DND-41 (cell line): ENCODE data around the gene TBC1D5.

Source experiments
- CTCF ChIP-seq: IDR thresholded peaks from 2 replicates; pipeline ENCODE4 v1.5.1; 2012; ENCODE audit warnings: borderline replicate concordance, low read length, moderate library complexity, mild to moderate bottlenecking; ENCODE audit not compliant: poor library complexity, severe bottlenecking; ENCODE audit errors: extremely low read depth
- EZH2 ChIP-seq: IDR thresholded peaks from 3 replicates; pipeline ENCODE4 v1.6.1; 2012; ENCODE audit warnings: borderline replicate concordance, low read depth, mild to moderate bottlenecking, moderate library complexity, low read length, inconsistent platforms; ENCODE audit not compliant: severe bottlenecking

GRCh38 chr3:17738219-17738618, 4.2 kb downstream of the TBC1D5 start:
- TF ChIP-seq CTCF (no peak), EZH2 (no peak)
